VCaP (cell line): ENCODE measurements around the gene STARD10.
"Not testable (repeated sequence)": the region's sequence is repeated elsewhere in the genome, so short reads cannot be mapped to it uniquely, and the experiment has no call there.

Experiments
- H3K27ac ChIP-seq: fragments of 450-650 bp; 2 replicates; pipeline ENCODE4 v1.5.1; 2017
- CTCF ChIP-seq: fragments of 450-650 bp; conservative IDR thresholded peaks from 2 replicates; pipeline ENCODE4 v1.5.1; 2017; ENCODE audit warnings: mild to moderate bottlenecking, moderate library complexity

Gene STARD10

GRCh38 chr11:72808331-72808798 is 14.5 kb upstream of the STARD10 start:
- no peak for TF ChIP-seq CTCF
- no peak overlapping the region for H3K27ac ChIP-seq

GRCh38 chr11:72807792-72808191 is 13.9 kb upstream of the STARD10 start:
- TF ChIP-seq CTCF: no peak
- no peak overlapping the region for H3K27ac ChIP-seq

GRCh38 chr11:72807021-72807693 is 13.3 kb upstream of the STARD10 start:
- TF ChIP-seq CTCF: no peak
- no peak overlapping the region for H3K27ac ChIP-seq

GRCh38 chr11:72806378-72806777 is 12.5 kb upstream of the STARD10 start:
- H3K27ac ChIP-seq: not testable (repeated sequence)

GRCh38 chr11:72805216-72805615 is 11.4 kb upstream of the STARD10 start:
- TF ChIP-seq CTCF: no peak
- H3K27ac ChIP-seq: no peak overlapping the region

GRCh38 chr11:72802822-72803221 is 9.0 kb upstream of the STARD10 start:
- TF ChIP-seq CTCF: no peak

GRCh38 chr11:72799441-72799840 is 5.6 kb upstream of the STARD10 start:
- H3K27ac ChIP-seq: no peak overlapping the region
- TF ChIP-seq CTCF: no peak

More at GRCh38 chr11:72802822-72803221, 9.0 kb upstream of the STARD10 start:
- H3K27ac ChIP-seq: no peak overlapping the region

- H3K27ac ChIP-seq: no peak overlapping the region
- TF ChIP-seq CTCF: no peak
Measured at GRCh38 chr11:72798361-72798760, 4.5 kb upstream of the STARD10 start.
